Nucleus accumbens (tissue), 56 donors: Measurements from ENCODE around the gene DDX25.
A peak's percentile ranks its signal among the peaks of the same experiment; 100 is the strongest.

ENCODE experiments used
- DNase-seq, 56 donors: peaks; one replicate each; lab custom pipeline; 2025; lab: John Stamatoyannopoulos, UW

Gene DDX25

DNA sequence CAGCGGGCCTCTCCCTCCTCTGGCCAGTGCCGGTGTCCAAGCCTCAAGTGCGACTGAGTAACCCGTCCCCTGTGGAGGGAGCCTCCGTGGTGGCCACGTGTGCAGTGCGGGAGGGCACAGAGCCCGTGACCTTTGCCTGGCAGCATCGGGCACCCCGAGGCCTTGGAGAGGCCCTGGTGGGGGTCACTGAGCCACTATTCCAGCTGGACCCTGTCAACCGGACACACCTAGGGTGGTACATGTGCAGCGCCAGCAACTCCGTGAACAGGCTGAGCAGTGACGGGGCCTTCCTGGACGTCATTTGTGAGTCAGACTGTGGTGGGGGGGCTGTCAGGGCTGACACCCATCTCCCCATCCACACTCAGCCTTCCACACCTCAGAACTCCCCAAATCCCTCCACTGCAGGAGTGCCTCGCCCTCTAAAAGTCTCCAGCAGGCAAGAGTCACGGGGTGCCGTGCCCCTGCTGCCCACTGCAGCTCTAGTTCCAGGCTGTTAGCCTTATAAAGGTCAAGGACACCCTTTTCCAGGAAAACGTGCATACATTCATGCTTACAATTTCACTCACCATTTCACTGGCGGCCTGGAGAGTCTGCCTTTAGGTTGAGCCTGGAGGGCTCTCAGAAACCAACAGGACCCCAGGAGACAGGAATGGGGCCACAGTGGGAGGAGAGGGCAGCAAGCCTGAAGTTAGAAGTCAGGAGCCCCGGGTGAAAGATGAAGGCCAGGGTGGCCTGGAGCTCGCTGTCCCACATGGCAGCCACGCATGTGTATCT lies 44.2 kb downstream of the DDX25 start:
- no peak for DNase-seq

DNA sequence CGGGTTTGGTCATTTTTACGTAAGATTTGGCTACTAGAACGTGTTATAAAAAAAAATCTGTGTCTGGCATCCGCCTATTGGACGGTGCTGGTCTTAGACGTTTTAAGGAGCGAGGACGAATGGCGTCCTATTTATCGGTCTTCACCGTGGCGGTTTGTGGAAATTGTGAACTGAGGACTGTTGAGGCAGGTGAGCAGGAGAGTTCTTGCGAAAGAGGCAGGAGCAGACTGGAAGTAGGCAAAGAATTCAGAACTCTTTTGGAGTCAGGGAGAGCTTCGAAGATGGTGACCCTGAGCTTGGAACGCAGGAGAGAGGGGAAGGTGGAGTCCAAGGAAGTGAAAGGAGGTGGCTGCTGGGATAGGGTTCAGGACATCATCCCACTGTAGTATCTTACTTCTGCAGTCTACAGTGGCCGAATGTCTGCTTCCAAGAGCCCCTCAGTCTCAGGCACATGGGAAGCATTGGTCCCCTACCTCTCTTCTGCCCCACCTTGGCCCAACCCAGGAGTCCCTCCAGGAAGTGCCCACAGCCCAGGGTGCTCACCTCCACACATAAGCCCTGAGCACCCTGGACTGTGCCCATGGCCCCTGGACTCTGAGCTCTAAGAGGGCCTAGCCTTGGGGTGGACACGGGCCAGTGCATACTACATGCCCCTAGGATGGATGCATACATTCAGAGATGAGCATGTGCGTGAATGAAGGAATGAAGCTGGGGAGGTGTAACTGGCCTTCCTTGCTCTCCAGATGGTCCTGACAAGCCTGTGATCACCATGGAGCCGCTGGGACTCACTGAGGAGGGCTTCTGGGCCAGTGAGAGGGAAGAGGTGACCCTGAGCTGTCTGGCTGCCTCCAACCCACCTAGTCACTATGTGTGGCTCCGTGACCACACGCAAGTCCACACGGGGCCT lies 45.2 kb downstream of the DDX25 start:
- no peak for DNase-seq

DNA sequence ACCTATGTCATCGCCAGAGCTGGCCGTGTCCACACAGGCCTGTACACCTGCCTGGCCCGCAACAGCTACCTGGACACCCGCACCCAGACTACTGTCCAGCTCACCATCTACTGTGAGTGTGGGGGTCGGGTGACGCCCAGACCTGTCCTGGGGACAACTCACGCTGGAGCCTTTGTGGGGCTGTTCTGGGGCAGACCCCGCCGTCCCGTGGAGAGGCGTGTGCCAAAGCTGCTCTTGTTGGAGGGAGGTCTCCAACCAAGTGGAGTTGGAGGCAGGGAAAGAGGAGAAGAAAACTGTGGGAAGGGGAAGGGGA lies 45.8 kb downstream of the DDX25 start:
- no peak for DNase-seq

DNA sequence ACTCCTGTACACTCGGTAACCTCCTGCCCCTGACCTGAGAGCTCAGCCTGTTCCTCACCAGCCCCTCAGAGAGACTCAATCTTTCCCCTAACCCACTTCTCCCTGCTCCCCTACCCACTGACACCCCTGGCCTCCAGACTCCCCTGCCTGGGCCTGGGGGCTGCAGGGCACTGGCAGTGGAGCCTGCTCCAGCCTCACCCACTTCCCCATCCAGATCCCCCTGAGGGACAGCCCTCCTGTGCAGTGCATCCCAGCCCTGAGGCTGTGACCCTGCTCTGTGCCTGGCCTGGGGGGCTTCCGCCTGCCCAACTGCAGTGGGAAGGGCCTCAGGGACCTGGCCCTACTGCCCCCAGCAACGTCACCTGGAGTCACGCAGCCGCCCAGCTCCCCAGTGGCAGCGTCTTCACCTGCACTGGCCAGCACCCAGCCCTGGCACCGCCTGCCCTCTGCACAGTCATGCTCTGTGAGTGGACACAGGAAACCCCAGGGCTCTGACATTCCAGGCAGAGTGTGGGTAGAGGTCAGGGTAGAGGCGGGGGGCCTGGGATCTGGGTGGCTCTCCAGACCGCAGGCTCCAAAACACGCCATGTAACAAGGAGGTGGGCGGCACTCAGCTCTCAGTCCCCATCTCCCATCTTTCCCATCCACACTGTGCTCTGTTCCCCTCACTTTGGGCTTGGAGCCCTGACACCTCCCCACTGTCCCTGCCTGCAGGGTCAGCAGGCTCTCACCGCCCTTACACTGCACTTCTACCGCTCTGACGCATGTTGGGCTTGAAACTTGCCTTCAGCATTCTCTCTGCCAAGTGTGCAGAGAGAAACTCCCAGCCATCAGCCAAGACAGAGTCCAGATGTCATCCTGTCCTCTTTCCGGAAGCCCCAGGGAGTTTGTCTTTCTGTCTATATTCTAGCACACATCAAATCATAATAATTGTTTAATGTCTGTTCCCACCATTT lies 46.7 kb downstream of the DDX25 start:
- no peak for DNase-seq

DNA sequence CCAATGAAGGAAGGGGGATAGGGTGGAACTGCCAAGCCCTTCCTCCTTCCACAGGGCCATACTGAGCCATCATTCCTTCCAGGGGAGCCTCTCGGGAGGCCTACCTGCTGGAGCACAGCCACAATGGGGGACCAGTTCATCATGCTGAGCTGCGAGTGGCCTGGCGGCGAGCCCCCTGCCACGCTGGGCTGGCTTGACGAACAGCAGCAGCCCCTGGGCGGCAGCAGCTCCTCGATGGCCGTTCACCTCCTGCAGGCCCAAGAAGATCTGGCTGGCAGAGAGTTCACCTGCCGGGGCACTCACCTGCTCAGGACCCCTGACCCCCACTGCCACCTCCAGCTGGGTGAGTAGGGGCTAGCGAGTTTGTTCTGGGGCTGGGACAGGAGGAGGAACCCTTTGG lies 47.4 kb downstream of the DDX25 start:
- no peak for DNase-seq

DNA sequence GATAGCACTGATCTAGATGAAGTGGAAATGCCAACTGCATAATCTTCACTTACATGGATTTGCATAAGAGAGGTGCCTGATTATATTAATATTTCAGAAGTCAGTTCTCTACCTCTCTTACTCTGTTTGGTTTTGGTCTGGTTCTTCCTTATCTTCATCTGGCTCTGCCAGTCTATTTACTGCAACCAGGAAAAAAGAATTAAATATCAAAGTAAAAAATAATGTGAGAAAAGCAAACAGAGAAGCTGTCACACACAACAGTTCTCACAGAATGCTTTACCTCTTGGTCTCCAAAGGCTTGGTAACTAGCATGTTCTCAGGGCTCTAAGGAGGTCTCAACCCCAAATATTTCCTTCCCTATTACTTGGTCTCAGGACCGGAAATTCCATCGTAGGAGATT lies 48.3 kb downstream of the DDX25 start:
- no peak for DNase-seq

DNA sequence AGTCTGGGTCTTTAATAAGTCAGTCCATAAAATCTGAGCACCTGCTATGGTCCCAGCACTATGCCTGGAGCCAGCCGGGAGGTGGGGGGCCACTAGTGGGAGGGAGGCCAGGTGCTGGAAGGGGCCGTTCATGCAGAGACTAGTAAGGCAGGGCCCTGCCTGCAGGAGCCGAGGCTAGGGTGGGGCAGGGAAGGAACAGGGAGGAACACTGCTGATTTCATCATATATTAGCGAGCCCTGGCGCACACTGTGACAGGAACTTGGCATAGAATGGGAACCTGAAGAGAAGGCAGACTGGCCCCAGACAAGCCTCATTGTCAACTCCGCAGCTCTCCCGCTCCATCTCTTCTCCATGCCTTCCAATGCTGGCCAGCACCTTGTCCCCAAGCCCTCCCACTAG lies 48.7 kb downstream of the DDX25 start:
- DNase-seq, result no peak

DNA sequence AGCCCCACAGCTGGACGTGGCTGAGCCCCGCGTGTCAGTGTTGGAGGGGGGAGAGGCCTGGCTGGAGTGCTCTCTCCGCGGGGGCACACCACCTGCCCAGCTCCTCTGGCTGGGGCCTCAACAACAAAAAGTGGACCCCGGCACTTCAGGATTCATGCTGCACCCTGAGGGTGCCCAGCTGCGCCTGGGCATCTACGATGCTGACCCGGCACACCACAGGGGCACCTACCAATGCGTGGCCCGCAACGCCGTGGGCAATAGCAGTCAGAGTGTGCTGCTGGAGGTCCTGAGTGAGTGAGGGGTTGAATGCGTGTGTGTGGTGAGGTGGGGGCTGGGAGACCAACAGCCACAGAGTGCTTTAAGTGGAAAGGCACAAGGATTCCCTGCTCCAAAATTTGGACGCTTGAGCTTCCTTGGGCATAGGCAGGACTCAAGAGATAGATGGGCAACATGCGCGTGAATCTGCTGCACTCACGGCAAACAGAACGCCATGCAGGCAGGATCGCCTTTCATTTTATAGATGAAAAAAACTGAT lies 49.2 kb downstream of the DDX25 start:
- no peak for DNase-seq

DNA sequence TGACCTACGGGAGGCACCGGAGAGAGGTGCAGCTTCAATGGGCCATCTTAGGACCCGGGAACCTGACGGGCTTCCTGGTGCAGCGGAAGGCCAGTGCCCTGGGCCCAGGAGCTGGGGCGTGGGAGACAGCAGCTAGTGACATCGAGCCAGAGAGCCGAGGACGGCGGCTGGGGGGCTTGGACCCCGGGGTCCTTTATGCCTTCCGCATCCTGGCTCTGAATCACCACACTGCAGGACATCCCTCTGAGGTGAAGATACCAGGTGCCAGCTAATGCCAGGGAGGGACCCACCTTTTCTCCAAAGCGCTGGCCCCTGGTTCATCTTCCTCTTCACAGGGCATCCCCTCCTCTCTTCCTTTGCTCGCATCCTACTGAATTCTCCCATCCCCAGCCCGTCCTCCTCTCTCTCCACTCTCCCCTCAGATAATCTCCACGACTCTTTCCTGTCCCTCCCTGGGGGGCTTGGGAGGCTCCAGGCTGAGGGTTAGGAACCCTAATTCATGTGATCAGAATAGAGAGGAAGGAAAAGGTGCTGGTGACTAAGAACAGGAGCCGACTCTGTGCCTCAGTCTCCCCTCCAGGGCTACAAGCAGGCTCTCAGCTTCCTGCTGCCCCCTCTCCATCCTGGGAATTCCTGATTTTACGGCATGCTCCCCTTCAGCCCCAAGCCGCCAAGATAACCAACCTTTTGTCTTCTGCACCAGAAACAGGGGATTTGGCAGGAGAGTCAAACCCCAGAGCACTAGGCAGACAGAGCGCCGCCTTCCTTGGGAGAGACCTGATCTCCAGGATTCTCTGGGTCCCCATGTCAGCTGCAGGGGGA lies 50.0 kb downstream of the DDX25 start:
- no peak for DNase-seq

DNA sequence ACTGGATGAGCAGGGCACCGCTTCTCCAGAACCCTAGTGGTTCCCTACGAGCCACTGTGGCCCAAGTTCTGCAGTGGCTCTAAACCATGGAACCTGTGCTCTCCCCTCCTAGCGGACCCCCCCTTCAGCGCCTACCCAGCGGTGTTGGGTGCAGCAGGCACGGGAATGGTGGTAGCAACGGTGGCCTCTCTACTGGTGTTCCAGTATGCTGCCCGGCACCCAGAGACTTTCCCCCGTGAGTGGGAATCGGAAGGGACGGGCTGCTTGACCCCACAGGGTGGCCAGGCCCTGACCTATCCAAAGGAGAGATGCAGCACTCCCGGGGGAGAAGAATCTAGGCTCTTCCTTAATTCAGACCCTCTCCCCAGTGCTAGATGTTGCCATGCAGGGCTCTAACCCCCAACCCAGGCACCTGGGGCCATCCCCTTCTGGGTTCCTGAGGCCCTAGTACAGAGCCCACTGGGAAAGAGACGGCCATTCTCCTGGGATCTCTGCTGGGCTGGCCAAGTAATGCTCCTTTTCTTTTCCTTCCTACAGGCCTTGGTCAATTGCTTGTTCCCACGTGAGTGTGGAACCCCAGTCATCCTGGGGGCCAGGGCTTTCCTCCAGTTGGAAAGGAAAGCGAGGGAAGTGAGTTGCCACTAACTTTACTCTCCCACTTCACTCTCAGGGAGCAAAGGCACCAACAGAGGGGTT lies 50.8 kb downstream of the DDX25 start:
- DNase-seq, result no peak

DNA sequence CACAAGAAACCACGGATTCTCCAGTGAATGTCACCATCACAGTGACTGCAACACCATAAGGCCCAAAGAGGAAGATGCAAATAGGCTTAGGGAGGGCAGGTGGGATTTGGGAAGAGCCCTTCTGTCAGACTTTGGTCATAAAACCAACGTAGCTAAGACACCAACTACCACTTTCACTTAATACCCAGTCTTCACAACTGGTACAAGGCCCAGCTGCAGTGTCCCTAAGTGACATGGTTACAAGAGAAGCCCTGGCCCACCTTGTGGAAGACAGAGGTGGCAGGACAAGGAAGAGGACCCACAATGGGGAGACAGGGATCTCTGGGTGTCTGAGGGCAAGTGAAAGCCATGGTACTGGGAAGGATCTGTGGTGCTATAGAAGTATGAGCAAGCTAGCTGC lies 51.5 kb downstream of the DDX25 start:
- DNase-seq, result no peak

DNA sequence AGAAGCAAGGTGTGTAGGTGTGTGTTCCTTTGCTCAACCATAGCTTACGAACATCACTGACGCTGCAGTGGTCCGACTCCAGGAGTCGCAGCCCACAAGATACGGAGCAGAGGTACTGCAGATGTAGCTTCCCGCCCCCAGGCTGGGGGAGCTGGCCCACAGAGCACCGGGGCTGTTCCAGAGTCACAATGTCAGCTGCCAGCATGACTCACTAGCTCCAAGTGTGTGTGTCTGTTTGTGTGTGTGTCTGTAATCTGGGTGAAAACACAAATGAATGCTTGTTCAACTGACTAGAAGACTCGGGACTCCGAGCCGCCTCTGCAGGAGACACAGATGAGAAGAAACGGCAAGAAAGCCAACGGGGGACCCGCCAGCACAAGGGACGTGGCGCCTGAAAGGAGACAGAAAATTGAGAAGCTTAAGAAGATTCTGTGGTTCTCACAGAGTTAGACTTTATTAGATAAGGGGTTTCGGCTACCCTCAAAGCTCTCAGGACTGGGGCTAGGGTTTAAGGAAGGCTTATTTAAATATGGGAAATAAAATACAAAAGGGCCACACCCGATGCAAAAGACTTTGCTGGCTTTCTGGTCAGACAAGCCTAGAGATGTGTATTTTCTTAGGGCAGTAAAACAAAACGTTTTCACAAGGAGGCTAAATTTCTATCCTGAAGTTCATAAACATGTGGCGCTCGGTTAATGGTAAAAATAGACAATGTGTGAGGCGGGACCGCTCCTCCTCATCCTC lies 52.3 kb downstream of the DDX25 start:
- DNase-seq, result peak in 37 of 56 donors; percentile 15 to 76 (median 44)

DNA sequence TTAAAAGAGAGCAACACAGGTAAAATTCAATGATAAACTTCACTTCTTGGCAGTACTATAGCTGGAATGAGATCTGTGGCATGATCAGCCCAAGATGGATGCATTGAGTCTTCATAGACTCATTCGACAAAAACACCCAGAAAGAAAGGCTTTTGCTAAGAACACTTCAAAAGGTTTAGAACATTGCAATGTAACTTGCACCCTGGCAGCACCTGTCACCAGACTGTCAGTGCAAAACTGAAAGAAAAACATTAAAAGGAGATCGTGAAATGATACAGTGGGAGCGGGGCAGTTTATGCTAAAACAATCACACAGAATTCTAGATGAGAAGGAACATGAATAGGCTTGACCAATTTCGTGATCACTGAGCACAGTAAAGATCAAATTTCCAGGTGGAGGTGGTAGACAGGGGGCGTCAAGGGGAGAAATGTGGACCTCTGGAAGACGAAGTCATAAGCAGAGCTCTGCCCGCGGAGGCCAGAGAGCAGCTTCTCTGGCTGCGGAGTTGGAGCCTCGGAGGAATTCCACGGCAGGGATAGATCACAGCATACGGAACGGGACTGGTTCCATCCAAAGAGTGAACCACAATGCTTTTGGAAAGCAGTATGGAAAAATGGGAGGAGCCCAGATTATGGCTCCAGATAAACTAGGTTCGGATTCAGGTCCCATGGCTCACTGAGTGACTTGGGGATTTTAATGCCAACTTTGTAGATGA lies 53.5 kb downstream of the DDX25 start:
- no peak for DNase-seq

DNA sequence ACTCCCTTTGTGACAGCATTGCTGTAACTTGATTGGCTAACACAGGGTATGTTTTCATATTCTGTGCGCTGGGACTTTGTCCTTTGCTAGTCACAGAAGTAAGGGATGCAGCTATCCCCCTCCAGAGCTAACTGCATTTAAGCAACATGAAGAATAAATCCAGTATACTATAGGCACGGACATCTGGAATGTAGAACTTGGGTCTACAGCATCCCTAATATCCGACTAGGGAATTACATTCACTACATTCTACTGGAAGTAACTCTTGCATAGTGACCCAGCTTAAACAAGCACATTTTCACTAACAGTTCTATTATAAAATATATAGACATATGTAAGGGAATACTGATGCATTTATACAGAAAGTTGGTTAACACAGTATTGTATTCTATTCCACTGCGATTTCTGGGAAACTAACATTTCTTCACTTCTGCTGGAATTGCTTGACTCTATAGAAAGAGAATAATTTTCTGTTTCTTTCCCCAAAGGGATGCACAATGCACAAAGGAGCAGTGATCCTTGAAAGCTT lies 54.6 kb downstream of the DDX25 start:
- DNase-seq, result no peak

DNA sequence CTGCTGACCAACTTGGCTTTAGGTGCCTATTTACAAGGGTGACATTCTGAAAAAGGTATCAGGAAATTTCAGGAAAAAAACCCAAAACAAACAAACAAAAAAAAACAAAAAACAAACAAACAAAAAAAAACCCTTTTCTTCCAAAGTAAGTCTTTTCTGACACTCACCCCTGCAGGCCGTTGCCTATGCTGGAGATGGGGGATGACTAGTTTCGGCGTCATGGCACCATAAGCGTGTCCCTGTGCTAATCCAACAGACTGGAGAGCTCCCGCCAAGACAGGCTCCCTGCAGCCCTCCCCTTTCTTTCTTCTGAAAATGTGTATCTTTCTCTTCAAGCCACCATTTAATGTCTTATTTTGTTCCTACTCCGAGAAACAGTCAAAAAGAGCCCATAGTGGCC lies 55.2 kb downstream of the DDX25 start:
- no peak for DNase-seq

DNA sequence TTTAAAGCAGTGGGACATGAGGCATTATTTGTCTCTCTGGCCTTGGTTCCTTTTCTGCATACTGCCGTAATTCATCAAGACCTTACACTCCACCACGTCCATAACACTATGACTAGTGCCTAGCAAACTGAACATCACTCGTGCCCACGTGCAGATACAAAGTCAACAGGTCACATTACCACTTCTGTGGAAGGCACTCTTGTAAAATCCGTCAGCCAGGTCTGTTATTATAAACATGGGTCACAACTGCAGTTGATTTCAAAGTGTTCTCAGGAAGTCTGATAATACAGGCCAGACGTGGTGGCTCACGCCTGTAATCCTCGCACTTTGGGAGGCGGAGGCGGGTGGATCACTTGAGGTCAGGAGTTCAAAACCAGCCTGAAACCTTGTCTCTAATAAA lies 55.6 kb downstream of the DDX25 start:
- no peak for DNase-seq

DNA sequence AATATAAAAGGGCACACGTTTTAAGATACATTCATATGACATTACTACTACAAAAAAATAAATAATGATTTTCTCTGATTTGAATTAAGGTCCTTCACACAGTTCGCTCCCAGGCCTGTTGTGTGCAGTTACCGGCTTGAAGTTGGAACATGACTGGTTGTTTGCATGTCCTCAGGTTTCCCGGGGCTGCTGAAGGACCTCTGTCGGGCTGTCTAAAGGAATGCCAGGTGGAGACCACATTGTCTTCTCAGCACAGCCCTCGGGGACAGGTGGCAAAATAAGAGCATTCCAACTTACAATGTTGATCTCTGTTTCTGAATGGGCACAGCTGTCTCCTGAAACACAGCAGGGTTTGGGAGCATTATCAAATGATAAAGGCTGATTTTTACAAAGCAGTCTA lies 56.5 kb downstream of the DDX25 start:
- no peak for DNase-seq
